ENCODE measurements around the gene HOXA5. TPM values are rescaled to one million over a fixed set of nuclear protein-coding genes. Genes with fewer than 3 reads are reported as not detected.
A peak's percentile ranks its signal among the peaks of the same experiment; 100 is the strongest.

The HOXA5 gene
- total and polyA plus RNA-seq, 8 donors: 0.24 to 1.4 (median 0.81) TPM; not detected in 1

- Histone ChIP-seq H3K27ac (no peak overlapping the region), H3K9me3 (no peaks in the 10 kb centered on the region), H3K4me3 (peak overlapping the region in 1 of 4 donors; percentile 38), H3K4me1 (peaks cover 0 to 12% (median 0%) of the 10 kb centered on the region in 3 donors), H3K27me3 (peaks cover 0 to 86% (median 24%) of the 10 kb centered on the region in 4 donors), H3K36me3 (no peaks in the 10 kb centered on the region)
- peak in 5 of 6 donors; percentile 10 to 72 (median 19) for DNase-seq
- intact Hi-C loops (cut with DNase I): no loop called here
- ATAC-seq: peak in 2 of 4 donors; percentile 24 to 41
- no peak for FAIRE-seq
- WGBS, 2 donors: 5% methylated on average over 48 to 72 of the region's 72 CpGs
- no peak for TF ChIP-seq CTCF (IDR thresholded peaks at IDR 0.05)
Observed at GRCh38 chr7:27184337-27185012, 41.0 kb upstream of the HOXA5 start.

- H3K27me3 ChIP-seq: peaks cover 0 to 88% (median 25%) of the 10 kb centered on the region in 4 donors
- no peak for FAIRE-seq
- no peak for TF ChIP-seq CTCF (IDR thresholded peaks at IDR 0.05)
- H3K4me1 ChIP-seq: peaks cover 0 to 12% (median 0%) of the 10 kb centered on the region in 3 donors
- H3K36me3 ChIP-seq: no peaks in the 10 kb centered on the region
- H3K4me3 ChIP-seq: peak overlapping the region in 1 of 4 donors; percentile 38
- intact Hi-C loops (cut with DNase I): no loop called here
- DNase-seq: peak in 4 of 6 donors; percentile 3 to 52 (median 8)
- H3K9me3 ChIP-seq: no peaks in the 10 kb centered on the region
- ATAC-seq: no peak
- no peak overlapping the region for H3K27ac ChIP-seq
- 9% methylated on average over 30 of the region's 30 CpGs for WGBS, 2 donors
Observed at GRCh38 chr7:27183682-27184336, 40.3 kb upstream of the HOXA5 start.

- Histone ChIP-seq H3K36me3 (no peaks in the 10 kb centered on the region), H3K27me3 (peaks cover 3 to 88% (median 29%) of the 10 kb centered on the region in 4 donors), H3K4me1 (peaks cover 0 to 6% (median 0%) of the 10 kb centered on the region in 3 donors), H3K27ac (no peak overlapping the region), H3K9me3 (no peaks in the 10 kb centered on the region), H3K4me3 (no peak overlapping the region)
- FAIRE-seq (no peak), DNase-seq (peak in 5 of 6 donors; percentile 7 to 64 (median 8)), ATAC-seq (no peak)
- 10 to 12% methylated on average over 39 of the region's 39 CpGs for WGBS, 2 donors
- intact Hi-C loops (cut with DNase I): no loop called here
- TF ChIP-seq CTCF (IDR thresholded peaks at IDR 0.05): no peak
Observed at GRCh38 chr7:27182861-27183681, 39.6 kb upstream of the HOXA5 start.

- Histone ChIP-seq H3K27ac (no peak overlapping the region), H3K4me1 (peaks cover 0 to 6% (median 0%) of the 10 kb centered on the region in 3 donors), H3K27me3 (peaks cover 7 to 89% (median 29%) of the 10 kb centered on the region in 4 donors), H3K4me3 (no peak overlapping the region), H3K9me3 (no peaks in the 10 kb centered on the region), H3K36me3 (no peaks in the 10 kb centered on the region)
- intact Hi-C loops (cut with DNase I): no loop called here
- no peak for FAIRE-seq
- WGBS, 2 donors: 23 to 27% methylated on average over 4 of the region's 4 CpGs
- TF ChIP-seq CTCF (IDR thresholded peaks at IDR 0.05): no peak
- ATAC-seq: no peak
- peak in 4 of 6 donors; percentile 5 to 21 (median 8) for DNase-seq
Observed at GRCh38 chr7:27182285-27182841, 38.9 kb upstream of the HOXA5 start.
